Left ventricle myocardium inferior (tissue), 1 donor: ENCODE data around the gene RLN3. TPM values are rescaled to one million over a fixed set of nuclear protein-coding genes. Genes with fewer than 3 reads are reported as not detected.

ENCODE experiments used
- DNase-seq: peaks from one replicate; pipeline ENCODE4 v3.0.0-alpha.2; 2020
- H3K27ac ChIP-seq: fragments of 200-600 bp; replicated peaks from 2 replicates; pipeline ENCODE4 v1.8.0; 2021
- H3K27me3 ChIP-seq: fragments of 200-600 bp; 2 replicates; pipeline ENCODE4 v1.8.0; 2021; ENCODE audit warnings: low read depth
- H3K36me3 ChIP-seq: fragments of 200-600 bp; 2 replicates; pipeline ENCODE4 v1.8.0; 2021
- H3K4me1 ChIP-seq: fragments of 200-600 bp; 2 replicates; pipeline ENCODE4 v1.8.0; 2021
- H3K4me3 ChIP-seq: fragments of 200-600 bp; 2 replicates; pipeline ENCODE4 v1.8.0; 2021; ENCODE audit warnings: mild to moderate bottlenecking, moderate library complexity
- H3K9me3 ChIP-seq: fragments of 200-600 bp; replicated peaks from 2 replicates; pipeline ENCODE4 v1.8.0; 2021
- intact Hi-C: fragments of 100-400 bp; cut with micrococcal nuclease; formaldehyde crosslinking; loops from one replicate; pipeline ENCODE4 v1.11.0; 2022
- total RNA-seq: library from RNA; stranded (reverse); fragmentation: NEBNext Ultra II Directional; extraction: Animal tissue kit (Norgen Biotek cat#: 25700); gene quantifications from one replicate; pipeline ENCODE4 v1.2.1, GENCODE V29; 2021
- TF ChIP-seq, protein P1 (sequence below): fragments of 200-600 bp; IDR thresholded peaks from 2 replicates; pipeline ENCODE4 v1.8.0; 2021; ENCODE audit warnings: antibody characterized with exemption, mild to moderate bottlenecking, borderline replicate concordance
- donor health status: DM: no; HTN: yes; CAD: no; lungs with severe emphysema.

RLN3 gene
- total RNA-seq, 1 donor from 2014 or later, result not detected

DNA sequence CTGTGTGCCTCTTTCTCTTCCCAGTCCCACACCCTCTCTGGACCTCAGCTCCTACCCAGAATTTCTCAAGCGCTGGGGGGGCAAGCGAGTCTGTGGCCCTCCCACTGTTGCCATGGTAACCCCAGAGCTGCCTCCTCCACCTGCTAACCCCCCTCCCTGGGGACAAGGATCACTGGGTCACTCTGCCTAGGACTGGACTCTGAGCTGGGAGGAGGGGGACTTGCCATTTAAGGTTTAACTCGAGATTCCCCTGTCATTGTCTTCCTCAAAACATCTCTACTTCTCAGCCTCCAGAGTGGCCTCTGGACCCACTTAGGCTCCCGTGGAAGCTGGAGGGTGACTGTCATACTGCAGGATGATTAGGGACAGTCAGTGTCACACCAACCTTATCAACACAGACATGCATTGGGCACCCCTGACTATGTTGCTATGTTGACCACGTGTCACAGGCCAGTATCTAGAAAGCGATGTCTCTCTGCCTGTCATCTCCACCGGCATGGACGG lies 31.8 kb downstream of the RLN3 start:
- H3K36me3 ChIP-seq, result no peaks in the 10 kb centered on the region
- TF ChIP-seq, protein P1, sequence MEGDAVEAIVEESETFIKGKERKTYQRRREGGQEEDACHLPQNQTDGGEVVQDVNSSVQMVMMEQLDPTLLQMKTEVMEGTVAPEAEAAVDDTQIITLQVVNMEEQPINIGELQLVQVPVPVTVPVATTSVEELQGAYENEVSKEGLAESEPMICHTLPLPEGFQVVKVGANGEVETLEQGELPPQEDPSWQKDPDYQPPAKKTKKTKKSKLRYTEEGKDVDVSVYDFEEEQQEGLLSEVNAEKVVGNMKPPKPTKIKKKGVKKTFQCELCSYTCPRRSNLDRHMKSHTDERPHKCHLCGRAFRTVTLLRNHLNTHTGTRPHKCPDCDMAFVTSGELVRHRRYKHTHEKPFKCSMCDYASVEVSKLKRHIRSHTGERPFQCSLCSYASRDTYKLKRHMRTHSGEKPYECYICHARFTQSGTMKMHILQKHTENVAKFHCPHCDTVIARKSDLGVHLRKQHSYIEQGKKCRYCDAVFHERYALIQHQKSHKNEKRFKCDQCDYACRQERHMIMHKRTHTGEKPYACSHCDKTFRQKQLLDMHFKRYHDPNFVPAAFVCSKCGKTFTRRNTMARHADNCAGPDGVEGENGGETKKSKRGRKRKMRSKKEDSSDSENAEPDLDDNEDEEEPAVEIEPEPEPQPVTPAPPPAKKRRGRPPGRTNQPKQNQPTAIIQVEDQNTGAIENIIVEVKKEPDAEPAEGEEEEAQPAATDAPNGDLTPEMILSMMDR, result no peak
- no peaks in the 10 kb centered on the region for H3K9me3 ChIP-seq
- no peak overlapping the region for H3K4me3 ChIP-seq
- no peak for DNase-seq
- peaks cover 18% of the 10 kb centered on the region for H3K4me1 ChIP-seq
- intact Hi-C loops, result no loop called here
- H3K27me3 ChIP-seq, result peaks cover 69% of the 10 kb centered on the region
- H3K27ac ChIP-seq, result no peak overlapping the region

DNA sequence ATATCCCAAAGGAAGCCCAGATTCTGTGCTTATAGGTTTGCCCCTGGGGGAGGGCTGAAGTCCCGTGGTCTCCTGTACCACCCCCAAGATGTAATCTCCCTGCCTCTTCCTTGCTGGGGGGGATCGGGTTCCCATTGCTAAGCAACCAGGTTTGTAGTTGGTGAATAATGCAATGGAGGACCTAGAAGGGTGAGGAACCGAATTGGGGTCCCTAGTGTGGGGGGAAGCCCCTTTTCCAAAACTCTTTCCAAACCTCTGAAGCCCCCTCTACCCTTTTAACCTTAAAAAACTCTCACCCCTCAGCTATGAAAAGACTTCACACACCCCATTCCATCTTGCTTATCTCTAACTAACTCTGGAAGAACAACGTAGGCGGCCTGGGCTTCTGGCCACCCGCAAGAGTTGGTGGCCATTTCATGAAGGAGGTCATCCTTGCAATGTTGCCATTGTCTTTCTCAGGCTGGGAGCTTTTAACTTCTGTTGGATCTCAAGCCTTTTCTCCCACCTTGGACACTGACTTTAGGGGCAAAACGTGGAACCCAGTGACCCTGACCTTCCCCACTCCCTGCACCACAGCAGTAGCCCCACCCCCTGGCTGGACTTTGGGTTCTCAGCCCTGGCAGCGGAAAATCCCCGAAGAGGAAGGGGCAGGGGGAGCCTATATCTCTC lies 33.3 kb downstream of the RLN3 start:
- Histone ChIP-seq H3K36me3 (no peaks in the 10 kb centered on the region), H3K4me1 (peaks cover 18% of the 10 kb centered on the region), H3K4me3 (no peak overlapping the region), H3K27ac (no peak overlapping the region), H3K9me3 (no peaks in the 10 kb centered on the region), H3K27me3 (peaks cover 68% of the 10 kb centered on the region)
- DNase-seq, result no peak
- TF ChIP-seq, protein P1, result no peak
- intact Hi-C loops, result no loop called here

DNA sequence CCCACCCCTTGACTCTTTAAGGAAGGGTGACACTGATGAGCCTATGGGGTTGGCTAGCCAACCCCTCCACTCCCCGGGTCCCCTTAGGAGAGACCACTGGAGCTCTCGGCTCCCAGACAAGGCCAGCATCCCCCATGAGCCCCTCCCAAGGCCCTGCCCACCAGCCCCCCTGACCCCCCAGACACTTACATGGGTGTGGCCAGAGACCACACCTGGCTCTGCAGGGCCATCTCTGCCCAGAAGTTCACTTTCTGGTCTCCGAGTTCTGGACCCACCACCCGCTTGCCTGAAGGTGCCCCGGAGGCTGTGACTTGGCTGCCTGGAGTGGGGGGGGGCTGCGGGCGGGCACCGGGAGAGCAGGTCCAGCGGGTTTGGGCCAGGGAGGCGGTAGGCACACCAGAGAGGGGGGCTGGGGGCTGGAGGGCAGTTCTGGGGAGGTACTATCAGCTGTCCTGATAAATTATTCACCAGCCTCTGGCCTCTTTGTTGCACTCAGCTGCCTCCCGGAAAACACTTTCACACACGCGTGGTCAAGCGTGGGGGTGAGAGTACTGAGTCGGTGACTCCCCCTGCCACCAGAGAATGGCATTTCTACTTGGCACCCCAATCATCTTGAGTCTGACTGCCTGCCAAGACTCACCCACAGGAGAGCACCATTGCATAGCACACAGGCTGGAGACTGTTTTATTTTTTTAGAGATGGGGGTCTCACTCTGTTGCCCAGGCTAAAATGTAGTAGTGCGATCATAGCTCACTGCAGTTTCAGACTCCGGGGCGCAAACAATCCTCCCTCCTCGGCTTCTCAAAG lies 34.0 kb downstream of the RLN3 start, which contains the start of gene PALM3:
PALM3 (minus strand) TSS at position 326 of the 807 bp plus-strand sequence; CDS start at position 230, 96 bp downstream.
- no peaks in the 10 kb centered on the region for H3K36me3 ChIP-seq
- H3K9me3 ChIP-seq, result no peaks in the 10 kb centered on the region
- peaks cover 18% of the 10 kb centered on the region for H3K4me1 ChIP-seq
- DNase-seq, result no peak
- H3K4me3 ChIP-seq, result no peak within 1 kb of the TSS
- intact Hi-C loops, result no loop called here
- H3K27me3 ChIP-seq, result peaks cover 64% of the 10 kb centered on the region
- H3K27ac ChIP-seq, result no peak within 1 kb of the TSS
- TF ChIP-seq, protein P1, result no peak

DNA sequence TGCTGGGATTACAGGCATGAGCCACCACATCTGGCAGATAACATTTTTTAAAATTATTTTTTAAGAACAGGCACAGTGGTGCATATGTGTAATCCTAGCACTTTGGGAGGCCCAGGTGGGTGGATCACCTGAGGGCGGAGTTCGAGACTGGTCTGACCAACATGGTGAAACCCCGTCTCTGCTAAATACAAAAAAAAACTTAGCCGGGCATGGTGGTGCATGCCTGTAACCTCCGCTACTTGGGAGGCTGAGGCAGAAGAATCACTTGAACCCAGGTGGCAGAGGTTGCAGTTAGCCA lies 34.6 kb downstream of the RLN3 start:
- H3K4me3 ChIP-seq, result no peak overlapping the region
- intact Hi-C loops, result no loop called here
- TF ChIP-seq, protein P1, result no peak
- H3K36me3 ChIP-seq, result no peaks in the 10 kb centered on the region
- peaks cover 13% of the 10 kb centered on the region for H3K4me1 ChIP-seq
- H3K9me3 ChIP-seq, result no peaks in the 10 kb centered on the region
- DNase-seq, result no peak
- H3K27me3 ChIP-seq, result peaks cover 58% of the 10 kb centered on the region
- no peak overlapping the region for H3K27ac ChIP-seq

DNA sequence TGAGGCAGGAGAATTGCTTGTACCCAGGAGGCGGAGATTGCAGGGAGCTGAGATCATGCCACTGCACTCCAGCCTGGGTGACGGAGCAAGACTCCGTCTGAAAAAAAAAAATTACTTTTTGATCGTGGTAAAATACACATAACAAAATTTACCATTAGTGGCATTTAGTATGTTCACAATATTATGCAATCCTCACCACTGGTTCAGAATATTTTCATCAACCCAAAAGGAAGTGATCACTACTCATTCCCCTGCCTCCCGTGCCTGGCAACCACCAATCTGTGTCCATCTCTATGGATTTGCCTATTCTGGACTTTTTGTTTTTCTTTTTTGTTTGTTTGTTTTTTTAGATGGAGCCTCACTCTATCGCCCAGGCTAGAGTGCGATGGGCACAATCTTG lies 35.2 kb downstream of the RLN3 start:
- H3K27me3 ChIP-seq, result peaks cover 52% of the 10 kb centered on the region
- H3K4me1 ChIP-seq, result peaks cover 8% of the 10 kb centered on the region
- intact Hi-C loops, result no loop called here
- no peaks in the 10 kb centered on the region for H3K36me3 ChIP-seq
- H3K4me3 ChIP-seq, result no peak overlapping the region
- TF ChIP-seq, protein P1, result no peak
- H3K27ac ChIP-seq, result no peak overlapping the region
- H3K9me3 ChIP-seq, result no peaks in the 10 kb centered on the region
- DNase-seq, result no peak
